GM12864 (cell line): Measurements from ENCODE around the gene MYL12B.
"Not testable (repeated sequence)": the region's sequence is repeated elsewhere in the genome, so short reads cannot be mapped to it uniquely, and the experiment has no call there.

ENCODE experiments used
- DNase-seq: peaks from one replicate; pipeline ENCODE4 v3.0.0-alpha.2; 2011; ENCODE audit warnings: low read depth
- H3K4me3 ChIP-seq: 2 replicates; pipeline ENCODE4 v1.5.1; 2011; ENCODE audit warnings: mild to moderate bottlenecking, low read depth, low read length, control low read depth
- CTCF ChIP-seq: IDR thresholded peaks from 2 replicates; pipeline ENCODE4 v1.5.1; 2011; ENCODE audit warnings: low read depth, mild to moderate bottlenecking, moderate library complexity, low read length, control low read depth, inconsistent platforms; ENCODE audit errors: missing control alignments

Gene MYL12B

GRCh38 chr18:3218819-3219218 is 43.1 kb upstream of the MYL12B start:
- H3K4me3 ChIP-seq: no peak overlapping the region

GRCh38 chr18:3219241-3219630 is 42.7 kb upstream of the MYL12B start:
- no peak for TF ChIP-seq CTCF
- no peak overlapping the region for H3K4me3 ChIP-seq
- DNase-seq: no peak

More at GRCh38 chr18:3218819-3219218, 43.1 kb upstream of the MYL12B start:
- TF ChIP-seq CTCF: no peak
- DNase-seq: no peak

- DNase-seq: no peak
- no peak for TF ChIP-seq CTCF
- no peak within 1 kb of the TSS for H3K4me3 ChIP-seq
Observed at GRCh38 chr18:3219631-3220335, 42.1 kb upstream of the MYL12B start, which contains the start of gene MYOM1. Gene MYOM1 (minus strand): TSS chr18:3219968. CDS start chr18:3215223, 4,745 bp downstream.

GRCh38 chr18:3220868-3221267 is 41.1 kb upstream of the MYL12B start:
- not testable (repeated sequence) for DNase-seq, H3K4me3 ChIP-seq

GRCh38 chr18:3221496-3221895 is 40.4 kb upstream of the MYL12B start:
- H3K4me3 ChIP-seq: no peak overlapping the region
- TF ChIP-seq CTCF: no peak
- no peak for DNase-seq

- TF ChIP-seq CTCF: no peak
- H3K4me3 ChIP-seq: no peak overlapping the region
Observed at GRCh38 chr18:3223356-3223755, 38.6 kb upstream of the MYL12B start.

GRCh38 chr18:3224223-3224622 is 37.7 kb upstream of the MYL12B start:
- DNase-seq: no peak
- H3K4me3 ChIP-seq: no peak overlapping the region
- no peak for TF ChIP-seq CTCF

More at GRCh38 chr18:3223356-3223755, 38.6 kb upstream of the MYL12B start:
- DNase-seq: no peak
